IMR-90 (cell line): ENCODE measurements around the gene RIOK1. TPM values are rescaled to one million over a fixed set of nuclear protein-coding genes. Genes with fewer than 3 reads are reported as not detected.

Experiments used
- ATAC-seq: fragments of 200-7000 bp; cut with Tn5 transposase; 2 replicates; pipeline ENCODE4 v1.9.1; 2020; ENCODE audit warnings: low read depth, mild to moderate bottlenecking, moderate library complexity
- BruUV-seq: library from RNA; stranded (reverse); fragments of 400-500 nt; replicated peaks from 2 replicates; lab custom pipeline; 2021; lab: Mats Ljungman, UMichigan
- CTCF ChIA-PET: fragments of 300-600 bp; formaldehyde crosslinking; extraction: SDS; loops from one replicate; lab custom pipeline; 2021; ENCODE audit warnings: antibody characterized with exemption; lab: Yijun Ruan, JAX
- POLR2A ChIA-PET: fragments of 300-600 bp; sonication (Branson Sonifier 250); formaldehyde crosslinking; loops from one replicate; lab custom pipeline; 2022; ENCODE audit warnings: antibody characterized with exemption; ENCODE audit not compliant: unreplicated experiment; lab: Charles Lee
- DNase-seq: peaks from one replicate; pipeline ENCODE4 v3.0.0; 2013
- H2AFZ ChIP-seq: replicated peaks from 2 replicates; pipeline ENCODE3; 2013; ENCODE audit warnings: low read length, mild to moderate bottlenecking; ENCODE audit not compliant: poor library complexity
- H2AK5ac ChIP-seq: 2 replicates; pipeline ENCODE4 v1.6.1; 2013; ENCODE audit warnings: low read depth, low read length, inconsistent platforms
- H2AK9ac ChIP-seq: replicated peaks from 2 replicates; pipeline ENCODE3; 2013; ENCODE audit warnings: mild to moderate bottlenecking, low read depth, low read length, moderate library complexity; ENCODE audit not compliant: poor library complexity
- H2BK120ac ChIP-seq: 2 replicates; pipeline ENCODE4 v1.6.1; 2013; ENCODE audit warnings: low read depth, low read length, inconsistent platforms
- H2BK15ac ChIP-seq: 3 replicates; pipeline ENCODE4 v1.6.1; 2013; ENCODE audit warnings: low read depth, low read length, inconsistent platforms
- H2BK20ac ChIP-seq: 2 replicates; pipeline ENCODE4 v1.6.1; 2013; ENCODE audit warnings: low read depth, mild to moderate bottlenecking, inconsistent platforms, low read length, moderate library complexity
- H2BK5ac ChIP-seq: 2 replicates; pipeline ENCODE4 v1.6.1; 2013; ENCODE audit warnings: mild to moderate bottlenecking, low read depth, low read length, inconsistent platforms; ENCODE audit not compliant: poor library complexity, severe bottlenecking
- H3K14ac ChIP-seq: replicated peaks from 2 replicates; pipeline ENCODE4 v1.6.1; 2013; ENCODE audit warnings: low read depth, low read length, inconsistent platforms
- H3K18ac ChIP-seq: 2 replicates; pipeline ENCODE4 v1.6.1; 2013; ENCODE audit warnings: low read depth, low read length, control low read depth
- H3K23ac ChIP-seq: 2 replicates; pipeline ENCODE4 v1.6.1; 2013; ENCODE audit warnings: low read depth, low read length, inconsistent platforms
- H3K27ac ChIP-seq: 2 replicates; pipeline ENCODE4 v1.5.1; 2013; ENCODE audit warnings: mild to moderate bottlenecking, control low read depth, low read length; ENCODE audit not compliant: insufficient read depth
- H3K27me3 ChIP-seq: 2 replicates; pipeline ENCODE4 v1.6.1; 2013; ENCODE audit warnings: low read length; ENCODE audit not compliant: control insufficient read depth, insufficient read depth
- H3K36me3 ChIP-seq: 2 replicates; pipeline ENCODE4 v1.6.1; 2013; ENCODE audit warnings: low read length, mixed read lengths; ENCODE audit not compliant: control insufficient read depth, insufficient read depth
- H3K4ac ChIP-seq: 2 replicates; pipeline ENCODE4 v1.6.1; 2013; ENCODE audit warnings: low read depth, low read length, inconsistent platforms
- H3K4me1 ChIP-seq: 2 replicates; pipeline ENCODE4 v1.6.1; 2013; ENCODE audit warnings: low read length, mixed read lengths; ENCODE audit not compliant: control insufficient read depth, insufficient read depth
- H3K4me2 ChIP-seq: 2 replicates; pipeline ENCODE4 v1.6.1; 2013; ENCODE audit warnings: low read depth, mild to moderate bottlenecking, control low read depth, low read length, moderate library complexity
- H3K4me3 ChIP-seq: 2 replicates; pipeline ENCODE4 v1.5.1; 2013; ENCODE audit warnings: low read depth, mild to moderate bottlenecking, control low read depth, low read length, moderate library complexity; ENCODE audit not compliant: insufficient read depth
- H3K56ac ChIP-seq: 2 replicates; pipeline ENCODE4 v1.6.1; 2013; ENCODE audit warnings: low read length, inconsistent platforms; ENCODE audit not compliant: insufficient read depth; ENCODE audit errors: extremely low read depth
- H3K79me1 ChIP-seq, 2 experiments: 2 replicates each; pipeline ENCODE4 v1.6.1; 2013; ENCODE audit warnings: low read length in 2 of 2, inconsistent platforms in 1 of 2, low read depth in 1 of 2
- H3K9ac ChIP-seq: 2 replicates; pipeline ENCODE4 v1.6.1; 2013; ENCODE audit warnings: low read depth, low read length, control low read depth
- H3K9me1 ChIP-seq: 2 replicates; pipeline ENCODE4 v1.6.1; 2013; ENCODE audit warnings: low read length, inconsistent platforms; ENCODE audit not compliant: insufficient read depth
- H3K9me3 ChIP-seq: 2 replicates; pipeline ENCODE4 v1.6.1; 2013; ENCODE audit warnings: low read length; ENCODE audit not compliant: control insufficient read depth, insufficient read depth
- H4K20me1 ChIP-seq: 2 replicates; pipeline ENCODE4 v1.6.1; 2013; ENCODE audit warnings: low read length, inconsistent platforms; ENCODE audit not compliant: insufficient read depth
- H4K5ac ChIP-seq: 2 replicates; pipeline ENCODE4 v1.6.1; 2013; ENCODE audit warnings: mild to moderate bottlenecking, low read depth, low read length, control low read depth
- H4K8ac ChIP-seq, 2 experiments: 2 replicates each; pipeline ENCODE4 v1.6.1; 2013; ENCODE audit warnings: low read depth in 2 of 2, low read length in 2 of 2, control low read depth in 1 of 2, inconsistent platforms in 1 of 2
- H4K91ac ChIP-seq: 2 replicates; pipeline ENCODE4 v1.6.1; 2013; ENCODE audit warnings: low read depth, low read length, inconsistent platforms; ENCODE audit not compliant: insufficient read depth
- CEBPB ChIP-seq: IDR thresholded peaks from 2 replicates; pipeline ENCODE4 v1.6.1; 2012; ENCODE audit warnings: low read depth, low read length, improper control_type of control experiment
- MXI1 ChIP-seq: IDR thresholded peaks from 2 replicates; pipeline ENCODE4 v1.6.1; 2012; ENCODE audit warnings: low read depth, mild to moderate bottlenecking, low read length, moderate library complexity, borderline replicate concordance
- NFE2L2 ChIP-seq: fragments of 150-350 bp; IDR thresholded peaks from 2 replicates; pipeline ENCODE4 v1.6.1; 2016; ENCODE audit warnings: low read depth, mild to moderate bottlenecking, low read length
- RAD21 ChIP-seq: IDR thresholded peaks from 2 replicates; pipeline ENCODE4 v1.6.1; 2012; ENCODE audit warnings: low read length, improper control_type of control experiment
- RCOR1 ChIP-seq: IDR thresholded peaks from 2 replicates; pipeline ENCODE4 v1.6.1; 2012; ENCODE audit warnings: mild to moderate bottlenecking, low read length, improper control_type of control experiment; ENCODE audit not compliant: insufficient replicate concordance
- WGBS, 2 experiments: methylation state at CpG; one replicate each; pipeline versions ENCODE4 v1.1.5 to v1.1.7; 2013; ENCODE audit warnings: missing lambda C conversion rate in 2 of 2; ENCODE audit not compliant: insufficient read length in 1 of 2; ENCODE audit errors: extremely low coverage in 2 of 2; 5-methylcytosine and 5-hydroxymethylcytosine counted together
- dilution Hi-C: fragments of 300-500 bp; cut with HindIII; formaldehyde crosslinking; loops from one replicate; pipeline ENCODE4 v1.14.3; 2018; ENCODE audit warnings: low sequenced_read_pairs; ENCODE audit not compliant: unreplicated experiment
- in situ Hi-C: fragments of 300-500 bp; cut with MboI; formaldehyde crosslinking; loops from 3 replicates; pipeline ENCODE4 v1.14.3; 2019; ENCODE audit warnings: low sequenced_read_pairs, inconsistent platforms, mixed read lengths
- intact Hi-C: fragments of 100-400 bp; cut with micrococcal nuclease; formaldehyde crosslinking; loops from 2 replicates; pipeline ENCODE4 v1.10.0; 2022
- polyA plus RNA-seq, 3 experiments: library from polyadenylated mRNA; depleted of rRNA; stranded (reverse); fragments of >200 nt; gene quantifications; 2 replicates each; pipeline ENCODE4 v1.2.3, GENCODE V29; 2012; ENCODE audit warnings: low replicate concordance in 1 of 3
- total RNA-seq: library from RNA; depleted of rRNA; stranded (reverse); fragments of >200 nt; gene quantifications from 2 replicates; pipeline ENCODE4 v1.2.3, GENCODE V29; 2012
- TF ChIP-seq, protein P1 (sequence below): fragments of 150-350 bp; IDR thresholded peaks from 2 replicates; pipeline ENCODE4 v1.6.1; 2016; ENCODE audit warnings: low read depth, mild to moderate bottlenecking, low read length, moderate library complexity, borderline replicate concordance
- TF ChIP-seq, protein P2 (sequence below): fragments of 150-350 bp; IDR thresholded peaks from 2 replicates; pipeline ENCODE4 v1.6.1; 2017; ENCODE audit warnings: mild to moderate bottlenecking, antibody characterized with exemption, low read length, low read depth

RIOK1 gene
- total and polyA plus RNA-seq, 2 of the 4 experiments (the other 2 are of a cell fraction) = 17.0 to 17.8 TPM

DNA sequence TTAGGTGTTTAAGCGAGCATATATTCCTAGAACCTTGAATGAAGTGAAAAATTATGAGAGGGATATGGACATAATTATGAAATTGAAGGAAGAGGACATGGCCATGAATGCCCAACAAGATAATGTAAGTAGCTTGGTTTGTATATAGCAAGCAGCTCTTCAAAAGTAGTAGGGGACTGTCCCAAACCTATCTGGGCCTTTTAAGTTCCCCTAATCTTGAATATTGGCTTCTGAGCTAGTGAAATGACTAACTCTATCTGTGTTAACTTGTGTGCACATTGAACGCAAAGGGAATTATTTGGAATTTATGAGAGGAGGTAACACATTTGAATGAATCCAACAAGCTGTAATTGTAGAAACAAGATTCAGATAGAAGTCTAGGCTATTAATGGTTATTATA is 21.7 kb downstream of the RIOK1 start:
- POLR2A ChIA-PET = no interaction called here
- Histone ChIP-seq H2BK5ac (no peak overlapping the region), H3K9me1 (0 out of 2 replicates have a peak, but pooled peaks cover 3% of the 10 kb centered on the region), H3K14ac (no peak overlapping the region), H3K4me3 (no peak overlapping the region), H4K91ac (no peak overlapping the region), H4K5ac (no peak overlapping the region), H2BK120ac (no peak overlapping the region), H3K23ac (no peak overlapping the region), H3K4ac (no peak overlapping the region), H2AFZ (no peak overlapping the region), H3K9me3 (no peaks in the 10 kb centered on the region), H2BK15ac (no peak overlapping the region), H3K4me1 (peaks cover 6% of the 10 kb centered on the region), H3K36me3 (peaks cover 18% of the 10 kb centered on the region), H3K4me2 (no peak overlapping the region), H3K27ac (no peak overlapping the region), H4K8ac (no peak overlapping the region), H3K27me3 (no peaks in the 10 kb centered on the region), H3K56ac (no peak overlapping the region), H2AK5ac (no peak overlapping the region), H3K18ac (no peak overlapping the region), H2BK20ac (no peak overlapping the region), H3K79me1 (peaks cover 5 to 6% of the 10 kb centered on the region in 2 experiments; a peak in 1 of 4 replicates), H3K9ac (no peak overlapping the region), H4K20me1 (no peaks in the 10 kb centered on the region), H2AK9ac (no peak overlapping the region)
- no peak for ATAC-seq
- dilution Hi-C loops (no loop called here), intact Hi-C loops (loop anchor here (5.0 kb wide), 1 partner anchor 196 kb away; no protein-coding TSS in a partner anchor), in situ Hi-C loops (no loop called here)
- BruUV-seq = no TSS peak
- TF ChIP-seq RCOR1 (no peak), RAD21 (no peak), CEBPB (no peak), MXI1 (no peak), NFE2L2 (no peak)
- TF ChIP-seq, protein P1, sequence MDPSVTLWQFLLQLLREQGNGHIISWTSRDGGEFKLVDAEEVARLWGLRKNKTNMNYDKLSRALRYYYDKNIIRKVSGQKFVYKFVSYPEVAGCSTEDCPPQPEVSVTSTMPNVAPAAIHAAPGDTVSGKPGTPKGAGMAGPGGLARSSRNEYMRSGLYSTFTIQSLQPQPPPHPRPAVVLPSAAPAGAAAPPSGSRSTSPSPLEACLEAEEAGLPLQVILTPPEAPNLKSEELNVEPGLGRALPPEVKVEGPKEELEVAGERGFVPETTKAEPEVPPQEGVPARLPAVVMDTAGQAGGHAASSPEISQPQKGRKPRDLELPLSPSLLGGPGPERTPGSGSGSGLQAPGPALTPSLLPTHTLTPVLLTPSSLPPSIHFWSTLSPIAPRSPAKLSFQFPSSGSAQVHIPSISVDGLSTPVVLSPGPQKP = no peak
- TF ChIP-seq, protein P2, sequence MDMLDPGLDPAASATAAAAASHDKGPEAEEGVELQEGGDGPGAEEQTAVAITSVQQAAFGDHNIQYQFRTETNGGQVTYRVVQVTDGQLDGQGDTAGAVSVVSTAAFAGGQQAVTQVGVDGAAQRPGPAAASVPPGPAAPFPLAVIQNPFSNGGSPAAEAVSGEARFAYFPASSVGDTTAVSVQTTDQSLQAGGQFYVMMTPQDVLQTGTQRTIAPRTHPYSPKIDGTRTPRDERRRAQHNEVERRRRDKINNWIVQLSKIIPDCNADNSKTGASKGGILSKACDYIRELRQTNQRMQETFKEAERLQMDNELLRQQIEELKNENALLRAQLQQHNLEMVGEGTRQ = no peak
- DNase-seq = no peak
- CTCF ChIA-PET = no interaction called here
- no CpG with 5 or more reads among the region's 2 CpGs for WGBS, 2 experiments
